Stimulated activated naive CD4-positive, alpha-beta T cell treated with Interleukin-2 at 50 U/mL for 16 hours (primary cell): ENCODE data around the gene KRTAP10-3.

Experiments
- DNase-seq: peaks from one replicate; lab custom pipeline; 2025; lab: John Stamatoyannopoulos, UW

KRTAP10-3 gene

GRCh38 chr21:44547656-44548331, 10.8 kb downstream of the KRTAP10-3 start:
- no peak for DNase-seq

DNA sequence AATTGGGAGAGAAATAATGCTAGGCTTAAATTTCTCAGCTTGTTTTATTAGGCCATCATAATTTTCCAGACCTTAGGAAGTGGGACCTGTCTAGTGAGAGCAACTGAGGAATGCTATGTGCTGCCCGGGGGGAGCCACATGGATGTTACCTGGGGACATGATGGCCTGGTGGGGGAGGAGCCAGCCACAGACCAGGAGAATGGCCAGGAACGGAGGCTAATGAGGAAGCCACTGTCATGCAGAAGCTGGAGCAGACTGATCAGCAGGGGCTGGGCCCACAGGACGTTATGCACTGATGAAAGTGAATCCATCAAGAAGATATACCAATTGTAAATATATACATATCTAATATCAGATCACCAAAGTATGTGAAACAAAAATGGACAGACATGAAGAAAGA, 14.0 kb downstream of the KRTAP10-3 start:
- DNase-seq: no peak

- DNase-seq: no peak
Observed at GRCh38 chr21:44542716-44543115, 15.9 kb downstream of the KRTAP10-3 start.

DNA sequence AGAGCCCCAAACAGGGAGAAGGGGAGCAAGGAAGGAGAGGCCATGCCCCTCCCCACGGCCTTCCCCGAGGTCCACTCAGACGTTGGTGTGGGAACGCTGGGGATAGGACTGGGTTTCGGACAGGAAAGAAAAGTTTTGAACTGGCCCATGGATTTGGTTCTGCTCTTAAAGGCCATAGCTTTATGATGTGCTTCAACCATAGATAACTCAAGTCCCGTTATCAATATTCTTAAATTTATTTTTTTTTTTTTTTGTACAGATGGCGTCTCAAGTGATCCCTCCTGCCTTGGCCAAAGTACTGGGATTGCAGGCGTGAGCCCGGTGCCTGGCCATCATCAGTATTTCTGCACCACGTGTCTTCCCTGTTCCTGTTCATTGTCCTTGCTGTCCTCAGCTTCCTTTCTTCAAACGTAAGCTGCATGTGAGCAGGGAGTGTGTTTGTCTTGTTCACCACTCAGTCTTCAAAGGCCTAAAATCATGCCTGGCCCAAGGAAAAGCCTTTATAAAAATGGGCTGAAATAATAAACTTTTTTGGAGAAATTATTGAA, 17.8 kb downstream of the KRTAP10-3 start:
- no peak for DNase-seq

GRCh38 chr21:44539991-44540666, 18.5 kb downstream of the KRTAP10-3 start, which contains the start of gene KRTAP10-1:
Gene KRTAP10-1, minus strand, starts transcription at chr21:44540195. Its CDS starts 45 bp downstream, at chr21:44540150.
- DNase-seq: no peak

- no peak for DNase-seq
Observed at GRCh38 chr21:44539046-44539445, 19.5 kb downstream of the KRTAP10-3 start.

DNA sequence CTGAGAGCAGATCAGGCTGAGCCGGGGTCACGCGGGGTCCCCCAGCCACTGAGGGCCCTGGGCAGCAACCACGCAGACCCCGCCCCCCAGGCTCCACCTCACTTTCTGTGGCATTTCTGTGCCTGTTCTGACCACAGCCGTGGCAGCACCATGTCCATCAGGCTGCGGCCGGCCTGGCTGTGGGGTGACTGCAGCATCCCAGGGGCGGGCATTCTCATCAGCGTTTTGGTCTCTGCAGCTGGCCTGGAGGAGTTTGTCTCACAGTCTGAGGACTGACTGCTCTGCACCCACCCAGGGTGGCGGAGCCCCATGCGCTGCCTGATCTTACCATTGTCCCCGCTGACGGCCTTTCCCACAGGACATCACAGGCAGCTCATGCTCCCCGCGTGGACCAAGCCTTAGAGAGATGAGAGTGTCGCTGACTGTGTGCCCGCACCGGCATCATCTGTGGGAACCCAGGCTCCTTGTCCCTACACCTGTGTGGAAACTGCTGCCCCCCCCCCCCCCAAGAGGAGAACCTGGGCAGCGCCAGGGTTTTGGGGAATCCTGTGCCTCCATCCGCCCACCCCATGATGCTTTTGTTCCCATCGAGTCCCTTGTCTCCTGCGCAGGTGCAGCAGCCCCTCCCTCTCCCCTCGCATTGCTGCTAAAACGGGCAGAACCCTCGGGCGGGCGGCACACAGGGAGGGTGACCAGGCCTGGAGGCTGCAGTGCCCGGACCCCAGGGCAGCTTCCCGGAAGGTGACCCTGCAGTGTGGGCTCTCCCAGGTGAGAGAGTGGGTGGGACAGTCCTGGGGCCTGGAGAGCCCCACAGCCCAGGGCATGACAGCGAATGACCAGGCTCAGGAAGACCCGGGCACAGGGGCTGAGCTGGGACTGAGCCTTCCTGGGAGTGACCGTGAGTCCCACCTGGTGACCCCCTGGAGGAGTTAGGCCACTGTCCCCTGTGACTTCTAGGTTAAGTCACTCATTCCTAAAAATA, 20.4 kb downstream of the KRTAP10-3 start:
- no peak for DNase-seq

- DNase-seq: no peak
Observed at GRCh38 chr21:44535963-44536362, 22.6 kb downstream of the KRTAP10-3 start.

DNA sequence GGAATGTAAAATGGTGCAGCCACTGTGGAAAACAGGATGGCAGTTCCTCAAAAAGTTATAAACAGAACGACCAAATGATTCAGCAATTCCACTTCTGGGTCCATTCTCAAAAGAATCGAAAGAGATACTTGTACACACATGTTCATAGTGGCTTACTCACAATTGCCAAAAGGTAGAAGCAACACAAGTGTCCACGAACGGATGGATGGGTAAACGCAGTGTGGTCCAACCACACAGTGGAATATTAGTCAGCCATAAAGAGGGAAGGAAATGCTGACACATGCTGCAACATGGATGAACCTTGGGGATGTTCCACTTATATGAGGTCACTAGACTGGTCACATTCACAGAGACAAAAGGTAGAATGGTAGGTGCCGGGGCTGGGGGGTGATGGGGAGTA, 23.9 kb downstream of the KRTAP10-3 start:
- DNase-seq: no peak

GRCh38 chr21:44533891-44534627, 24.5 kb downstream of the KRTAP10-3 start:
- no peak for DNase-seq

DNA sequence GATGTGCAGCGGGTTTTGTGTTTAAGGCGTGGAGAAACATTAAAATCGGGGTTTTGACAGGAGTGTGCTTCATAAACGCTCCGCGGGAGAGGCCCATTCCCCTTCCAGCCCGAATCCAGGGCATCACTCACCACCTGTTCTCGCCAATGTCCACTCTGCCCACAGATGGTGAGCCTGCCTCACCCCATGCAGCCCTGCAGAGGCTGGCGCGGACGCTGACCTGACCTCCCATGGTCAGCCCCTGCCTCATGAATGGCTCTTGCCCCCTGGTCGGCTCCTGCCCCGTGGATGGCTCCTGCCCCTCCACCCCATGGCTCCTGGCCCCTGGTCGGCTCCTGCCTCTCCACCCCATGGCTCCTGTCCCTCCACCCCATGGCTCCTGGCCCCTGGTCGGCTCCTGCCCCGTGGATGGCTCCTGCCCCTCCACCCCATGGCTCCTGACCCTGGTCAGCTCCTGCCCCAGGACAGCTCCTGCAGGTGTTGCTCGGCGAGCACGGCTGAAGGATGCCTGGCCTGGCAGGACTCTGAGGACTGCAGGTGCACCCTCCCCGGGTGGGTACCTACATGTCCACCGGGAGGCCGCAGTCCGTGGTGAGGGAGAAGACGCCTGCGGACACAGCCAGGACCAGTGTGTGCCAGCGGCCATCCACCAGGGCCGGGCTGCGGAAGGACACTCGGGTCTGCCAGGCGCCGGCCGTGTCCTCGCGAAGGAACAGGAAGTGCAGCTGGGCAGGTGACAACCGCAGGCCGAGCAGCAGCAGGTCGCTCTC, 25.3 kb downstream of the KRTAP10-3 start:
- no peak for DNase-seq

DNA sequence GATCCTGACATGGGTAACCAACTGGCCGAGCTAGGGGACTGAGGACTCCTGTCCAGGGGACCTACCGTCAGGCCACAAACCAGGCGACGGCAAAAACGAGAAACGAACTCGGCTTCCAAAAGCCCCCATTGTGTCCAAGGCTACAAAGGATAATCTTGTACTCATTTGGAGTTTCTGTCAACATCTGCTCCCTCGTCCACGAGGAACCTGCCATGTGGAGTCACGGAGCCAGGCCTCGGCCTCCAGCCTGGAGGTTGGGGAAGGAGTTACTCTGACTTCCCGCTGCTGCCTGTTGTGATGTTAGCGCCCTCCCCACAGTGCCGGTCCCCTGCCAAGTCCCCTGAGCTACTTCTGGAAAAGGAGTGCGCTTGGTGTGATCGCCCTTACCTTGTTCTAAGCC, 25.9 kb downstream of the KRTAP10-3 start:
- no peak for DNase-seq

DNA sequence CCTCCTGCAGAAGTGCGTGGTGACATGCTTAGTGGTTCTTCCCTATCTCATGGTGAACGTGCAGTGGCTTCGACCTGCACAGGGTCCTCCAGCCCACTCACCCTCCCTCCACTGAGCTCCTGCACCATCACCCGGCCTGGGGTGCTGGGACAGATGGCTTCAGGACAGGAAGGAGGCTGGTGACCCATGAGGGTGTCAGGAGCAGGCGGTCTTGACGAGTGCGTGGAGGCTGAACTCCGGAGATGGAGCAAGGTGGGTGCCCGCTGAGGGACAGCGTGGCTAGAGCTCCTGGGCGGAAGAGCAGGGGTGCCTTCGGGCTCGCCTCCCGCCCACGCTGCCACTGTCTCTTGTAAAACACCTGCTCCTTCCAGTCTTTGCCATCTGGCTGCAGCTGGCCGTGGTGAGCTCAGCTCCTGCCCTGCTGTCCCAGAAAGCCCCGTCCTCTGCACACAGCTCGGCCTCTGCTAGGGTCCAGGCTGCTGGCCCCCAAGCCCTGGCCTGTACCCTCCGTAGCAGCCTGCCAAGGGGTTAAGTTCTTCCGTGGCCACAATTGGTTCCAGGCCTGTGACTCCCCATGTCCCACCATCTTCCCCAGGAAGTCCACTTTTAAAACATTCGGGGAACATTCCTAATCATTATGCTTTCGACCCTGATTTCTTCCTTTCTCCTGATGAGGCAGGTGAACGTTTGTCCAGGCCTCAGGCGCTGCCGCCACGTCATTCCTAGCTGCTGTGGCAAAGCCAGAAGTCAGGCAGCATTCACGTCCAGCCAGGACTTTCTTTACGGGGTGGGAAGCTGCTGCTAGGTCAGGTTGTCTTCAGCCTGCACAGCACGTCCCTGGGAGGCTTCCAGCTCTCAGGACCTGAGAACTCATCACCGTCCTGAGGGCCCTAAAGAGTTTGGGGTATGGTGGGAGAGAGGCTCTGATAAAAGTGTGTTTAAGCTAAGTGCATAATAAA, 26.7 kb downstream of the KRTAP10-3 start:
- DNase-seq: no peak

GRCh38 chr21:44530903-44531605, 27.5 kb downstream of the KRTAP10-3 start:
- DNase-seq: no peak

DNA sequence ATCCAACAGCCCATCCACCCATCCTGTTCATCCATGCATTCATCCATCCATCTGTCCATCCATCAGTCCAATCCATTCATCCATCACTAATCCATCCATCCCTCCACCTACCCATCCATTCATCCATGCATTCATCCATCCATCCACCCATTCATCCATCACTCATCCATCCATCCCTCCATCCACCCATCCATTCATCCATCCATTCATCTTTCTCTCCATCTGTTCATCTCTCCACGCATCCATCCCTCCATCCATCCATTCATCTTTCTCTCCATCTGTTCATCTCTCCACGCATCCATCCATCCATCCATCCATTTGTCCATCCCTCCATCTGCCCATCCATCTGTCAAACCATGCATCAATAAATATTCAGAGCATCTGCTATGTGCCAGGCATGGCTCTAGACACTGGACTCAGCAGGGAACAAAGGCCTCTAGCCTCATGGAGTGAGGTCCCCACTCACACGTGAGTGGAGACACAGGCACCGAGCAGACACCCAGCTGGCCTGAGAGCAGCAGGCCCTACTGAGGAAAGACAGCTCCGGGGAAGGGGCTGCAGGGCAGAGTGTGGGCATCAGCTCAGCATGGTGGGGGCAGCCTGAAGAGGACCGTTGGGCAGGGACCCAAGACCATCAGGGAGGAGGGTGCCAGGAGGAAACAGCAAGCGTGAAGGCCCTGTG, 28.2 kb downstream of the KRTAP10-3 start:
- DNase-seq: no peak

- no peak for DNase-seq
Observed at GRCh38 chr21:44529503-44530125, 29.0 kb downstream of the KRTAP10-3 start.

DNA sequence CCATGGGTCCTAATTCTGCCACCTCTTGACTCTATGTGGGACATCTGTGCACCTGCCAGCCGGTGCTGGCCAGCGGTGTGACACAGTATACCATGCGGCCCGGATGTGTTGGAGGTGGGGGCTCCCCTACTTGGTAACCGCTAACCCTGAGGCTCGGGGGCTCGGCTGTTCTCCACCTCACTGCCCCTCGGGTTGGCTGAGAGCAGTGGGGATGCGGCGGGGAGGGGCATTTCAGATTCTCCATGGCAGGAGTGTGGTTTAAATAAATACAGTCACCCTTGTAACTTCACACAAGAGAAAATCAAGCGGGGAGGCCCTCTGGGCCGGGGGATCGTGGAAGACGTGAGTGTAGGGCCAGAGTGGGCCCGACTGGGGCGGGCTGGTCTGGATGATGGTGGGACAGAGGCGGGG, 29.6 kb downstream of the KRTAP10-3 start:
- DNase-seq: no peak

- DNase-seq: no peak
Observed at GRCh38 chr21:44528634-44528995, 30.0 kb downstream of the KRTAP10-3 start.
